Epithelial cell of alveolus of lung (primary cell): ENCODE measurements around the gene FOXD4. TPM values are rescaled to one million over a fixed set of nuclear protein-coding genes. Genes with fewer than 3 reads are reported as not detected.

Experiments
- total RNA-seq: library from RNA; depleted of rRNA; stranded (reverse); fragments of >200 nt; gene quantifications from 2 replicates; pipeline ENCODE4 v1.2.1, GENCODE V29; 2015

FOXD4 gene
- total RNA-seq, result 0.24 and 0.65 TPM in 2 replicates

GRCh38 chr9:117995-118467 is at the start of gene FOXD4:
FOXD4 (minus strand) TSS chr9:118417; CDS start chr9:118119, 298 bp downstream.

Other genes starting within 250 kb of the FOXD4 start
- gene WASHC1, start 89.0 kb downstream of the FOXD4 start, total RNA-seq, result 1.4 and 3.3 TPM in 2 replicates
- gene ZNG1A, start 60.6 kb upstream of the FOXD4 start, total RNA-seq, result 10.3 and 22.4 TPM in 2 replicates
- gene DOCK8, start 96.4 kb upstream of the FOXD4 start, total RNA-seq, result 0.24 and 0.52 TPM in 2 replicates